ENCODE data around the gene GLCCI1.

Gene GLCCI1

GRCh38 chr7:8068892-8069686 lies 100.5 kb downstream of the GLCCI1 start:
- Histone ChIP-seq H4K20me1 (ENCODE audit: insufficient read depth, low read length, poor library complexity, severe bottlenecking) (peaks cover 16% of the 10 kb centered on the region), H3K4me3 (ENCODE audit: low read length, poor library complexity, severe bottlenecking) (no peak overlapping the region), H3K9me2 (replicated peaks; ENCODE audit: low read depth, low read length) (no peaks in the 10 kb centered on the region), H3K9me3 (ENCODE audit: insufficient read depth, low read depth, low read length) (no peaks in the 10 kb centered on the region; the same call in 1 of the 2 replicates), H3K4me2 (ENCODE audit: low read depth, low read length, poor library complexity, severe bottlenecking) (no peak overlapping the region), H3F3A (ENCODE audit: low read depth) (no peaks in the 10 kb centered on the region), H3K9ac (ENCODE audit: low read depth, low read length, poor library complexity, severe bottlenecking) (no peak overlapping the region), H2AFZ (ENCODE audit: low read length) (no peak overlapping the region), H3K79me2 (ENCODE audit: insufficient read depth, low read length) (peaks cover 60% of the 10 kb centered on the region), H3K27me3 (ENCODE audit: insufficient read depth, low read length, poor library complexity, severe bottlenecking) (no peaks in the 10 kb centered on the region), H3K4me1 (ENCODE audit: insufficient read depth, low read length, poor library complexity, severe bottlenecking) (no peaks in the 10 kb centered on the region), H3K36me3 (ENCODE audit: insufficient read depth, low read length) (peaks cover 69% of the 10 kb centered on the region)
- TF ChIP-seq CTCF (conservative IDR thresholded peaks at IDR 0.05; ENCODE audit: low read length) (no peak), EZH2phosphoT487 (IDR thresholded peaks at IDR 0.05; ENCODE audit: borderline replicate concordance) (no peak)

GRCh38 chr7:8070451-8071180 lies 102.0 kb downstream of the GLCCI1 start:
- no peak overlapping the region for H3K4me2 ChIP-seq (ENCODE audit: low read depth, low read length, poor library complexity, severe bottlenecking)
- peaks cover 48% of the 10 kb centered on the region for H3K79me2 ChIP-seq (ENCODE audit: insufficient read depth, low read length)
- H2AFZ ChIP-seq (ENCODE audit: low read length), result no peak overlapping the region
- no peak overlapping the region for H3K4me3 ChIP-seq (ENCODE audit: low read length, poor library complexity, severe bottlenecking)
- H3K27me3 ChIP-seq (ENCODE audit: insufficient read depth, low read length, poor library complexity, severe bottlenecking), result no peaks in the 10 kb centered on the region
- peaks cover 11% of the 10 kb centered on the region for H4K20me1 ChIP-seq (ENCODE audit: insufficient read depth, low read length, poor library complexity, severe bottlenecking)
- H3K9me3 ChIP-seq (ENCODE audit: insufficient read depth, low read depth, low read length), result no peaks in the 10 kb centered on the region
- H3F3A ChIP-seq (ENCODE audit: low read depth), result no peaks in the 10 kb centered on the region
- H3K9ac ChIP-seq (ENCODE audit: low read depth, low read length, poor library complexity, severe bottlenecking), result no peak overlapping the region
- no peaks in the 10 kb centered on the region for H3K9me2 ChIP-seq (replicated peaks; ENCODE audit: low read depth, low read length)
- H3K36me3 ChIP-seq (ENCODE audit: insufficient read depth, low read length), result peaks cover 74% of the 10 kb centered on the region
- no peaks in the 10 kb centered on the region for H3K4me1 ChIP-seq (ENCODE audit: insufficient read depth, low read length, poor library complexity, severe bottlenecking)
- TF ChIP-seq EZH2phosphoT487 (IDR thresholded peaks at IDR 0.05; ENCODE audit: borderline replicate concordance) (no peak), CTCF (conservative IDR thresholded peaks at IDR 0.05; ENCODE audit: low read length) (no peak)

- TF ChIP-seq EZH2phosphoT487 (IDR thresholded peaks at IDR 0.05; ENCODE audit: borderline replicate concordance), result no peak
- no peak for TF ChIP-seq CTCF (conservative IDR thresholded peaks at IDR 0.05; ENCODE audit: low read length)
Observed at GRCh38 chr7:8078418-8078817, 109.8 kb downstream of the GLCCI1 start.

More at GRCh38 chr7:8078418-8078817, 109.8 kb downstream of the GLCCI1 start:
- Histone ChIP-seq H3K79me2 (ENCODE audit: insufficient read depth, low read length) (peaks cover 22% of the 10 kb centered on the region; the same call in 1 of the 2 replicates), H3K36me3 (ENCODE audit: insufficient read depth, low read length) (peaks cover 72% of the 10 kb centered on the region), H2AFZ (ENCODE audit: low read length) (no peak overlapping the region), H3K9me2 (replicated peaks; ENCODE audit: low read depth, low read length) (no peaks in the 10 kb centered on the region), H3K9me3 (ENCODE audit: insufficient read depth, low read depth, low read length) (no peaks in the 10 kb centered on the region), H3K4me1 (ENCODE audit: insufficient read depth, low read length, poor library complexity, severe bottlenecking) (no peaks in the 10 kb centered on the region), H3K27me3 (ENCODE audit: insufficient read depth, low read length, poor library complexity, severe bottlenecking) (no peaks in the 10 kb centered on the region), H3F3A (ENCODE audit: low read depth) (no peaks in the 10 kb centered on the region), H3K4me2 (ENCODE audit: low read depth, low read length, poor library complexity, severe bottlenecking) (no peak overlapping the region), H4K20me1 (ENCODE audit: insufficient read depth, low read length, poor library complexity, severe bottlenecking) (peaks cover 8% of the 10 kb centered on the region), H3K4me3 (ENCODE audit: low read length, poor library complexity, severe bottlenecking) (no peak overlapping the region), H3K9ac (ENCODE audit: low read depth, low read length, poor library complexity, severe bottlenecking) (no peak overlapping the region)
